WTC11 (cell line): Measurements from ENCODE around the gene NOP9. TPM values are rescaled to one million over a fixed set of nuclear protein-coding genes. Genes with fewer than 3 reads are reported as not detected.

Experiments
- ATAC-seq: fragments of 200-7000 bp; cut with Tn5 transposase; 2 replicates; pipeline ENCODE4 v1.10.0; 2021; ENCODE audit warnings: mild to moderate bottlenecking, moderate library complexity
- CTCF ChIA-PET: fragments of 300-600 bp; sonication (Branson Sonifier 250); formaldehyde crosslinking; loops from one replicate; lab custom pipeline; 2021; ENCODE audit warnings: antibody characterized with exemption; lab: Charles Lee
- POLR2A ChIA-PET: fragments of 350-600 bp; sonication (Branson Sonifier 250); formaldehyde crosslinking; loops from one replicate; lab custom pipeline; 2021; ENCODE audit warnings: antibody characterized with exemption; lab: Charles Lee
- DNase-seq: peaks from one replicate; pipeline ENCODE4 v3.0.0; 2021; ENCODE audit warnings: low spot score
- H3K27ac Mint-ChIP-seq: 2 replicates; pipeline ENCODE4 v1.8.0; 2021; ENCODE audit warnings: mixed read lengths
- H3K27me3 Mint-ChIP-seq: 2 replicates; pipeline ENCODE4 v1.8.0; 2021; ENCODE audit warnings: low read depth, mild to moderate bottlenecking, moderate library complexity, mixed read lengths
- H3K36me3 Mint-ChIP-seq: 2 replicates; pipeline ENCODE4 v1.8.0; 2021; ENCODE audit warnings: mixed read lengths
- H3K4me1 Mint-ChIP-seq: 2 replicates; pipeline ENCODE4 v1.8.0; 2022; ENCODE audit warnings: mixed read lengths
- H3K4me3 Mint-ChIP-seq: 2 replicates; pipeline ENCODE4 v1.8.0; 2021; ENCODE audit warnings: mild to moderate bottlenecking, moderate library complexity, mixed read lengths
- H3K9me3 Mint-ChIP-seq: 2 replicates; pipeline ENCODE4 v1.8.0; 2021; ENCODE audit warnings: mixed read lengths
- CBFB ChIP-seq: sonication (generic); formaldehyde crosslinking; IDR thresholded peaks from 2 replicates; pipeline ENCODE4 v1.8.1; 2022; ENCODE audit warnings: mild to moderate bottlenecking, low read depth, missing genetic modification reagents
- CREB1 ChIP-seq: sonication (generic); formaldehyde crosslinking; IDR thresholded peaks from 2 replicates; pipeline ENCODE4 v1.8.0; 2023; ENCODE audit warnings: mild to moderate bottlenecking, missing genetic modification reagents
- CTCF ChIP-seq: fragments of 200-600 bp; IDR thresholded peaks from 2 replicates; pipeline ENCODE4 v1.8.0; 2022; ENCODE audit warnings: antibody characterized with exemption
- EMX1 ChIP-seq: fragments of 250-450 bp; sonication (Bioruptor Pico); IDR thresholded peaks from 2 replicates; pipeline ENCODE4 v1.8.0; 2021; ENCODE audit warnings: mild to moderate bottlenecking
- ETV6 ChIP-seq: sonication (generic); formaldehyde crosslinking; IDR thresholded peaks from 2 replicates; pipeline ENCODE4 v1.8.1; 2022; ENCODE audit warnings: mild to moderate bottlenecking, missing genetic modification reagents
- FOXJ3 ChIP-seq: sonication (generic); formaldehyde crosslinking; IDR thresholded peaks from 2 replicates; pipeline ENCODE4 v1.9.0; 2021; ENCODE audit warnings: missing genetic modification reagents, mild to moderate bottlenecking, borderline replicate concordance
- GRHL2 ChIP-seq: fragments of 250-450 bp; sonication (Bioruptor Pico); IDR thresholded peaks from 2 replicates; pipeline ENCODE4 v1.8.0; 2022; ENCODE audit warnings: mild to moderate bottlenecking, moderate library complexity; ENCODE audit not compliant: insufficient replicate concordance, severe bottlenecking
- NFYB ChIP-seq: sonication (generic); formaldehyde crosslinking; conservative IDR thresholded peaks from 2 replicates; pipeline ENCODE4 v1.8.0; 2022; ENCODE audit warnings: low read depth, missing genetic modification reagents
- SMAD3 ChIP-seq: sonication (generic); formaldehyde crosslinking; IDR thresholded peaks from 2 replicates; pipeline ENCODE4 v1.8.0; 2022; ENCODE audit warnings: missing genetic modification reagents, mild to moderate bottlenecking, borderline replicate concordance
- TEAD4 ChIP-seq: sonication (generic); formaldehyde crosslinking; IDR thresholded peaks from 2 replicates; pipeline ENCODE4 v1.8.0; 2022; ENCODE audit warnings: mild to moderate bottlenecking, missing genetic modification reagents
- TP53 ChIP-seq: sonication (generic); formaldehyde crosslinking; IDR thresholded peaks from 2 replicates; pipeline ENCODE4 v1.8.1; 2023; ENCODE audit warnings: mild to moderate bottlenecking, missing genetic modification reagents
- ZBTB21 ChIP-seq: sonication (generic); formaldehyde crosslinking; IDR thresholded peaks from 2 replicates; pipeline ENCODE4 v1.8.1; 2023; ENCODE audit warnings: mild to moderate bottlenecking, missing genetic modification reagents, borderline replicate concordance
- ZNF396 ChIP-seq: fragments of 250-450 bp; sonication (Bioruptor Pico); IDR thresholded peaks from 2 replicates; pipeline ENCODE4 v1.8.0; 2021; ENCODE audit warnings: mild to moderate bottlenecking, moderate library complexity, borderline replicate concordance
- ZNF416 ChIP-seq: fragments of 250-450 bp; sonication (Bioruptor Pico); IDR thresholded peaks from 2 replicates; pipeline ENCODE4 v1.9.0; 2021; ENCODE audit warnings: mild to moderate bottlenecking, inconsistent platforms
- total RNA-seq: library from RNA; stranded (reverse); gene quantifications from 3 replicates; pipeline ENCODE4 v1.2.3, GENCODE V29; 2021
- TF ChIP-seq, protein P1 (sequence below): sonication (generic); formaldehyde crosslinking; IDR thresholded peaks from 2 replicates; pipeline ENCODE4 v1.8.0; 2022; ENCODE audit warnings: mild to moderate bottlenecking, missing genetic modification reagents
- TF ChIP-seq, protein P2 (sequence below): sonication (generic); formaldehyde crosslinking; conservative IDR thresholded peaks from 2 replicates; pipeline ENCODE4 v1.8.1; 2022; ENCODE audit warnings: mild to moderate bottlenecking, missing genetic modification reagents
- TF ChIP-seq, protein P3 (sequence below): sonication (generic); formaldehyde crosslinking; IDR thresholded peaks from 2 replicates; pipeline ENCODE4 v1.8.0; 2022; ENCODE audit warnings: missing genetic modification reagents
- TF ChIP-seq, protein P4 (sequence below): sonication (generic); formaldehyde crosslinking; IDR thresholded peaks from 2 replicates; pipeline ENCODE4 v1.8.0; 2023; ENCODE audit warnings: missing genetic modification reagents, mild to moderate bottlenecking, borderline replicate concordance

The NOP9 gene
- total RNA-seq, 1 experiment from 2014 or later: 44.4 TPM

- Mint-ChIP-seq H3K27me3 (no peaks in the 10 kb centered on the region), H3K36me3 (peaks cover 4% of the 10 kb centered on the region; the same call in 1 of the 2 replicates)
- CTCF ChIA-PET: interaction anchor here (0.6 to 5.8 kb wide), 2 partner anchors 40 to 131 kb away, joined by 4 to 30 read pairs; partner anchors contain the start of genes CIDEB and NYNRIN
Observed at GRCh38 chr14:24268225-24268624, 31.4 kb upstream of the NOP9 start.

DNA sequence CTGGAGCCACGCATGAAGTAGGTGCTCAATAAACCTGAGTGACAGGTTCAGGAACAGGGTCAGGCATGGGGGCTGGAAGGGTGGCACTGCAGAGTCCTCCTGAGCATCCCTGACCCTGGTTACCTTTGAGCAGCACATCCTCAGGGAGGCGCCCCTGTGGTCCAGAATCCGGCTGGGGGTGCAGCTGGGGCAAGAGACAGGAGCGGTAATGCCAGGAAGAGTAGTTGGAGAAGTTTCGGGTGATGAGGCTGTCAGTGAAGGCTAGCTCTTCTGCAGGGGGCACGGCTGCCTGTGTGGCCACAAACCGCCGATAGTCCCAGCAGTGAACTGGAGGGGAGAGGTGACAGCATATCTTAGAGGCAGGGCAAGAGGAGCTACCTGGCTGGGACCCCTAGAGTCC is 30.3 kb upstream of the NOP9 start:
- Mint-ChIP-seq H3K4me1 (peaks cover 16% of the 10 kb centered on the region), H3K27ac (no peak overlapping the region), H3K4me3 (no peak overlapping the region), H3K36me3 (peaks cover 4% of the 10 kb centered on the region; the same call in 1 of the 2 replicates), H3K27me3 (no peaks in the 10 kb centered on the region), H3K9me3 (no peaks in the 10 kb centered on the region)
- POLR2A ChIA-PET: interaction anchor here (0.8 kb wide), 1 partner anchor 27 kb away, joined by 3 read pairs; the partner anchor contains the start of gene TINF2
- TF ChIP-seq ZNF396 (CRISPR knock-in tag) (no peak), SMAD3 (CRISPR knock-in tag) (no peak), CBFB (no peak), TP53 (CRISPR knock-in tag) (no peak), FOXJ3 (CRISPR knock-in tag) (no peak), TEAD4 (CRISPR knock-in tag) (no peak), ZNF416 (no peak), EMX1 (CRISPR knock-in tag) (no peak)
- TF ChIP-seq, protein P1, sequence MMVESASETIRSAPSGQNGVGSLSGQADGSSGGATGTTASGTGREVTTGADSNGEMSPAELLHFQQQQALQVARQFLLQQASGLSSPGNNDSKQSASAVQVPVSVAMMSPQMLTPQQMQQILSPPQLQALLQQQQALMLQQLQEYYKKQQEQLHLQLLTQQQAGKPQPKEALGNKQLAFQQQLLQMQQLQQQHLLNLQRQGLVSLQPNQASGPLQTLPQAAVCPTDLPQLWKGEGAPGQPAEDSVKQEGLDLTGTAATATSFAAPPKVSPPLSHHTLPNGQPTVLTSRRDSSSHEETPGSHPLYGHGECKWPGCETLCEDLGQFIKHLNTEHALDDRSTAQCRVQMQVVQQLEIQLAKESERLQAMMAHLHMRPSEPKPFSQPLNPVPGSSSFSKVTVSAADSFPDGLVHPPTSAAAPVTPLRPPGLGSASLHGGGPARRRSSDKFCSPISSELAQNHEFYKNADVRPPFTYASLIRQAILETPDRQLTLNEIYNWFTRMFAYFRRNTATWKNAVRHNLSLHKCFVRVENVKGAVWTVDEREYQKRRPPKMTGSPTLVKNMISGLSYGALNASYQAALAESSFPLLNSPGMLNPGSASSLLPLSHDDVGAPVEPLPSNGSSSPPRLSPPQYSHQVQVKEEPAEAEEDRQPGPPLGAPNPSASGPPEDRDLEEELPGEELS: no peak
- TF ChIP-seq, protein P2, sequence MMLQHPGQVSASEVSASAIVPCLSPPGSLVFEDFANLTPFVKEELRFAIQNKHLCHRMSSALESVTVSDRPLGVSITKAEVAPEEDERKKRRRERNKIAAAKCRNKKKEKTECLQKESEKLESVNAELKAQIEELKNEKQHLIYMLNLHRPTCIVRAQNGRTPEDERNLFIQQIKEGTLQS (CRISPR knock-in tag): no peak
- TF ChIP-seq, protein P3, sequence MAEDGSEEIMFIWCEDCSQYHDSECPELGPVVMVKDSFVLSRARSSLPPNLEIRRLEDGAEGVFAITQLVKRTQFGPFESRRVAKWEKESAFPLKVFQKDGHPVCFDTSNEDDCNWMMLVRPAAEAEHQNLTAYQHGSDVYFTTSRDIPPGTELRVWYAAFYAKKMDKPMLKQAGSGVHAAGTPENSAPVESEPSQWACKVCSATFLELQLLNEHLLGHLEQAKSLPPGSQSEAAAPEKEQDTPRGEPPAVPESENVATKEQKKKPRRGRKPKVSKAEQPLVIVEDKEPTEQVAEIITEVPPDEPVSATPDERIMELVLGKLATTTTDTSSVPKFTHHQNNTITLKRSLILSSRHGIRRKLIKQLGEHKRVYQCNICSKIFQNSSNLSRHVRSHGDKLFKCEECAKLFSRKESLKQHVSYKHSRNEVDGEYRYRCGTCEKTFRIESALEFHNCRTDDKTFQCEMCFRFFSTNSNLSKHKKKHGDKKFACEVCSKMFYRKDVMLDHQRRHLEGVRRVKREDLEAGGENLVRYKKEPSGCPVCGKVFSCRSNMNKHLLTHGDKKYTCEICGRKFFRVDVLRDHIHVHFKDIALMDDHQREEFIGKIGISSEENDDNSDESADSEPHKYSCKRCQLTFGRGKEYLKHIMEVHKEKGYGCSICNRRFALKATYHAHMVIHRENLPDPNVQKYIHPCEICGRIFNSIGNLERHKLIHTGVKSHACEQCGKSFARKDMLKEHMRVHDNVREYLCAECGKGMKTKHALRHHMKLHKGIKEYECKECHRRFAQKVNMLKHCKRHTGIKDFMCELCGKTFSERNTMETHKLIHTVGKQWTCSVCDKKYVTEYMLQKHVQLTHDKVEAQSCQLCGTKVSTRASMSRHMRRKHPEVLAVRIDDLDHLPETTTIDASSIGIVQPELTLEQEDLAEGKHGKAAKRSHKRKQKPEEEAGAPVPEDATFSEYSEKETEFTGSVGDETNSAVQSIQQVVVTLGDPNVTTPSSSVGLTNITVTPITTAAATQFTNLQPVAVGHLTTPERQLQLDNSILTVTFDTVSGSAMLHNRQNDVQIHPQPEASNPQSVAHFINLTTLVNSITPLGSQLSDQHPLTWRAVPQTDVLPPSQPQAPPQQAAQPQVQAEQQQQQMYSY (CRISPR knock-in tag): no peak
- CTCF ChIA-PET: interaction anchor here (0.7 to 5.8 kb wide), 5 partner anchors 26 to 163 kb away, joined by 3 to 77 read pairs (median 18); partner anchors contain the start of genes CHMP4A, CIDEB and TINF2
- no peak for ATAC-seq
- DNase-seq: no peak

More at GRCh38 chr14:24268225-24268624, 31.4 kb upstream of the NOP9 start:
- no peak overlapping the region for H3K27ac Mint-ChIP-seq
- H3K9me3 Mint-ChIP-seq: no peaks in the 10 kb centered on the region
- H3K4me3 Mint-ChIP-seq: no peak overlapping the region
- peaks cover 10% of the 10 kb centered on the region for H3K4me1 Mint-ChIP-seq
- no peak for ATAC-seq
- no peak for DNase-seq
- TF ChIP-seq GRHL2 (CRISPR knock-in tag): no peak
- TF ChIP-seq, all 79 proteins: peak for 0
- POLR2A ChIA-PET: no interaction called here

DNA sequence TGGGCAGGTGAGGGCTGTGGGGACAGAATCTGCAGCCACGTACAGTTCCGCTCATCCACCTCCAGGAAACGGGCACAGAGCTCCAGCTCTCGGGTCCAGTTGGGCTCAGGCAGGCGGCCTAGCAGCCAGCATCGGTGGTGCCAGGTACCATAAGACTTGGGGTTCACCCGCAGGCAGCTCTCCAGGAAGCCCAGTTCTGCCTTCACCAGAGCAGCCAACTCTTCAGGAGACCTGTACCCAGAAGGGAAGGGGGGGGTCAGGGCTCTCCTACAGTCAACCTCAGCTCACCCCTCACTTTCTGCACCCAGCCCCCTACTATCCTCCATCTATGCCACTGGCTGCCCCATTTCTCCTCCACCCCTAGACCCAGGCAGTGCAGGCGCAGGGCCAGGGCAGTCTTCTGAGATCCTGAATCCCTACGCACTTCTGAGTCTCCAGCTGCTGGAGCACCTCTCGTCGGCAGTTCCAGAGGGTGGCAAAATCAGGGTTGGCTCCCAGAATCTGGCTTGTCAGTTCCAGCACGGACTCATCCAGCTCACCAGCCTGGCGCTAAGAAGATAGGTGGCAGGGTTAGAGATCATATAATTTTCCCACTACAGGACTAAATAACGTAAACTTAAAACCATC is 29.6 kb upstream of the NOP9 start:
- Mint-ChIP-seq H3K9me3 (no peaks in the 10 kb centered on the region), H3K27me3 (no peaks in the 10 kb centered on the region), H3K27ac (no peak overlapping the region), H3K36me3 (peaks cover 4% of the 10 kb centered on the region; the same call in 1 of the 2 replicates), H3K4me1 (peaks cover 16% of the 10 kb centered on the region), H3K4me3 (peak overlapping the region; percentile 72; the same call in 1 of the 2 replicates)
- ChIA-PET POLR2A (interaction anchor here (0.5 to 1.5 kb wide), 4 partner anchors 28 to 41 kb away, joined by 3 to 20 read pairs (median 3); partner anchors contain the start of gene TINF2), CTCF (interaction anchor here (1.2 to 5.8 kb wide), 9 partner anchors 14 to 124 kb away, joined by 4 to 77 read pairs (median 9); partner anchors contain the start of genes CHMP4A, CIDEB, DHRS1 and LTB4R)
- ATAC-seq: no peak
- no peak for DNase-seq
- TF ChIP-seq, protein P4, sequence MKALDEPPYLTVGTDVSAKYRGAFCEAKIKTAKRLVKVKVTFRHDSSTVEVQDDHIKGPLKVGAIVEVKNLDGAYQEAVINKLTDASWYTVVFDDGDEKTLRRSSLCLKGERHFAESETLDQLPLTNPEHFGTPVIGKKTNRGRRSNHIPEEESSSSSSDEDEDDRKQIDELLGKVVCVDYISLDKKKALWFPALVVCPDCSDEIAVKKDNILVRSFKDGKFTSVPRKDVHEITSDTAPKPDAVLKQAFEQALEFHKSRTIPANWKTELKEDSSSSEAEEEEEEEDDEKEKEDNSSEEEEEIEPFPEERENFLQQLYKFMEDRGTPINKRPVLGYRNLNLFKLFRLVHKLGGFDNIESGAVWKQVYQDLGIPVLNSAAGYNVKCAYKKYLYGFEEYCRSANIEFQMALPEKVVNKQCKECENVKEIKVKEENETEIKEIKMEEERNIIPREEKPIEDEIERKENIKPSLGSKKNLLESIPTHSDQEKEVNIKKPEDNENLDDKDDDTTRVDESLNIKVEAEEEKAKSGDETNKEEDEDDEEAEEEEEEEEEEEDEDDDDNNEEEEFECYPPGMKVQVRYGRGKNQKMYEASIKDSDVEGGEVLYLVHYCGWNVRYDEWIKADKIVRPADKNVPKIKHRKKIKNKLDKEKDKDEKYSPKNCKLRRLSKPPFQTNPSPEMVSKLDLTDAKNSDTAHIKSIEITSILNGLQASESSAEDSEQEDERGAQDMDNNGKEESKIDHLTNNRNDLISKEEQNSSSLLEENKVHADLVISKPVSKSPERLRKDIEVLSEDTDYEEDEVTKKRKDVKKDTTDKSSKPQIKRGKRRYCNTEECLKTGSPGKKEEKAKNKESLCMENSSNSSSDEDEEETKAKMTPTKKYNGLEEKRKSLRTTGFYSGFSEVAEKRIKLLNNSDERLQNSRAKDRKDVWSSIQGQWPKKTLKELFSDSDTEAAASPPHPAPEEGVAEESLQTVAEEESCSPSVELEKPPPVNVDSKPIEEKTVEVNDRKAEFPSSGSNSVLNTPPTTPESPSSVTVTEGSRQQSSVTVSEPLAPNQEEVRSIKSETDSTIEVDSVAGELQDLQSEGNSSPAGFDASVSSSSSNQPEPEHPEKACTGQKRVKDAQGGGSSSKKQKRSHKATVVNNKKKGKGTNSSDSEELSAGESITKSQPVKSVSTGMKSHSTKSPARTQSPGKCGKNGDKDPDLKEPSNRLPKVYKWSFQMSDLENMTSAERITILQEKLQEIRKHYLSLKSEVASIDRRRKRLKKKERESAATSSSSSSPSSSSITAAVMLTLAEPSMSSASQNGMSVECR (CRISPR knock-in tag): no peak
- TF ChIP-seq CTCF: no peak
- TF ChIP-seq NFYB: no peak
- TF ChIP-seq ETV6 (CRISPR knock-in tag): no peak
- TF ChIP-seq FOXJ3 (CRISPR knock-in tag): no peak
- no peak for TF ChIP-seq CREB1 (CRISPR knock-in tag)
- no peak for TF ChIP-seq ZBTB21
- TF ChIP-seq ZNF416: no peak
